Measurements from ENCODE around the gene ROR1.

Gene ROR1

DNA sequence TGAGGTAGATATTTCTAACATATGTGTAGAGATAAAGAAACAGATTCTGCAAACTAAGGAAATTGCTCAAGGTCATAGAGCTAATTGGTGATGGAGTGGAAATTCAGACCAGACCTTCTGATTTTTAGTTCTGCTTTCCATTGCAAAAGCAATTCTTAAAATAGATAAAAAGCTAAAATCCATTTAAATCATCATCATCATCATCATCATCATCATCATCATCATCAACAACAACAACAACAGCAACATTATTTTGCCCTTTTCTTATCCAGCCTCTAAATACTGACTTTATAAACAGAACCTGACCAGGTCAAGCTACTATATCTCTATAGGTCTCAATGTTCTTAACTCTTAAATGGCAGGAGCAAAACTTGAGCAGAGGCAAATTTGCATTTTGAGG lies 14.0 kb upstream of the ROR1 start:
- H3K27ac Mint-ChIP-seq = no peak overlapping the region
- TF ChIP-seq CTCF (IDR thresholded peaks at IDR 0.05; ENCODE audit: unreplicated experiment in 3 of 3) = no peak
- peaks cover 9% of the 10 kb centered on the region for H3K9me3 Mint-ChIP-seq
- peaks cover 17% of the 10 kb centered on the region for H3K4me1 Mint-ChIP-seq
- H3K27me3 Mint-ChIP-seq (ENCODE audit: low read depth) = no peaks in the 10 kb centered on the region
- no peaks in the 10 kb centered on the region for H3K36me3 Mint-ChIP-seq (ENCODE audit: low read depth)
- H3K4me3 Mint-ChIP-seq = no peak overlapping the region

- H3K36me3 Mint-ChIP-seq (ENCODE audit: low read depth) = peaks cover 3% of the 10 kb centered on the region
- H3K4me1 Mint-ChIP-seq = peaks cover 11% of the 10 kb centered on the region
Observed at GRCh38 chr1:63770381-63770780, 3.4 kb upstream of the ROR1 start.

GRCh38 chr1:63772201-63772600 lies 1.6 kb upstream of the ROR1 start:
- H3K4me3 Mint-ChIP-seq = peak overlapping the region; percentile 84 to 97 (median 87)
- H3K36me3 Mint-ChIP-seq (ENCODE audit: low read depth) = peaks cover 3% of the 10 kb centered on the region
- no peaks in the 10 kb centered on the region for H3K9me3 Mint-ChIP-seq
- H3K27me3 Mint-ChIP-seq (ENCODE audit: low read depth) = peaks cover 4% of the 10 kb centered on the region
- H3K4me1 Mint-ChIP-seq = peaks cover 22% of the 10 kb centered on the region
- H3K27ac Mint-ChIP-seq = peak overlapping the region; percentile 51 to 96 (median 67)
- TF ChIP-seq CTCF (IDR thresholded peaks at IDR 0.05; ENCODE audit: unreplicated experiment in 3 of 3) = no peak

More at GRCh38 chr1:63770381-63770780, 3.4 kb upstream of the ROR1 start:
- H3K27me3 Mint-ChIP-seq (ENCODE audit: low read depth) = peaks cover 4% of the 10 kb centered on the region
- TF ChIP-seq CTCF (IDR thresholded peaks at IDR 0.05; ENCODE audit: unreplicated experiment in 3 of 3) = no peak
- H3K4me3 Mint-ChIP-seq = peak overlapping the region in 1 of 3 experiments; percentile 29
- H3K9me3 Mint-ChIP-seq = no peaks in the 10 kb centered on the region
- H3K27ac Mint-ChIP-seq = peak overlapping the region in 1 of 3 experiments; percentile 39

- H3K27me3 Mint-ChIP-seq (ENCODE audit: low read depth) = peaks cover 4% of the 10 kb centered on the region
- H3K9me3 Mint-ChIP-seq = no peaks in the 10 kb centered on the region
- peak overlapping the region; percentile 48 to 96 (median 67) for H3K27ac Mint-ChIP-seq
- H3K4me3 Mint-ChIP-seq = peak overlapping the region; percentile 84 to 97 (median 87)
- peaks cover 3% of the 10 kb centered on the region for H3K36me3 Mint-ChIP-seq (ENCODE audit: low read depth)
- H3K4me1 Mint-ChIP-seq = peaks cover 29% of the 10 kb centered on the region
- no peak for TF ChIP-seq CTCF (IDR thresholded peaks at IDR 0.05; ENCODE audit: unreplicated experiment in 3 of 3)
Observed at GRCh38 chr1:63772876-63773275, 941 bp upstream of the ROR1 start.

- H3K9me3 Mint-ChIP-seq = no peaks in the 10 kb centered on the region
- H3K4me1 Mint-ChIP-seq = peaks cover 35% of the 10 kb centered on the region
- peaks cover 3% of the 10 kb centered on the region for H3K36me3 Mint-ChIP-seq (ENCODE audit: low read depth)
- H3K4me3 Mint-ChIP-seq = peak overlapping the region; percentile 84 to 97 (median 87)
- TF ChIP-seq CTCF (IDR thresholded peaks at IDR 0.05; ENCODE audit: unreplicated experiment in 3 of 3) = no peak
- H3K27me3 Mint-ChIP-seq (ENCODE audit: low read depth) = peaks cover 4% of the 10 kb centered on the region
- H3K27ac Mint-ChIP-seq = peak overlapping the region; percentile 48 to 96 (median 67)
Observed at GRCh38 chr1:63773496-63773814, 362 bp upstream of the ROR1 start.

- Mint-ChIP-seq H3K9me3 (no peaks in the 10 kb centered on the region), H3K4me3 (peak overlapping the region; percentile 94 to 100 (median 99)), H3K27me3 (ENCODE audit: low read depth) (peaks cover 4% of the 10 kb centered on the region), H3K27ac (peak overlapping the region; percentile 92 to 97 (median 97)), H3K36me3 (ENCODE audit: low read depth) (peaks cover 3% of the 10 kb centered on the region), H3K4me1 (peaks cover 46% of the 10 kb centered on the region)
- no peak for TF ChIP-seq CTCF (IDR thresholded peaks at IDR 0.05; ENCODE audit: unreplicated experiment in 3 of 3)
Observed at GRCh38 chr1:63774617-63775417, 1.0 kb downstream of the ROR1 start.
